GM19372 (cell line): ENCODE measurements around the gene UBE2Q1.
"Not testable (repeated sequence)": the region's sequence is repeated elsewhere in the genome, so short reads cannot be mapped to it uniquely, and the experiment has no call there.

Source experiments
- ATAC-seq: cut with Tn5 transposase; IDR thresholded peaks from one replicate; pipeline ENCODE4 v1.9.1; 2021; ENCODE audit warnings: mild to moderate bottlenecking, low read depth, moderate library complexity; ENCODE audit not compliant: unreplicated experiment

The UBE2Q1 gene

DNA sequence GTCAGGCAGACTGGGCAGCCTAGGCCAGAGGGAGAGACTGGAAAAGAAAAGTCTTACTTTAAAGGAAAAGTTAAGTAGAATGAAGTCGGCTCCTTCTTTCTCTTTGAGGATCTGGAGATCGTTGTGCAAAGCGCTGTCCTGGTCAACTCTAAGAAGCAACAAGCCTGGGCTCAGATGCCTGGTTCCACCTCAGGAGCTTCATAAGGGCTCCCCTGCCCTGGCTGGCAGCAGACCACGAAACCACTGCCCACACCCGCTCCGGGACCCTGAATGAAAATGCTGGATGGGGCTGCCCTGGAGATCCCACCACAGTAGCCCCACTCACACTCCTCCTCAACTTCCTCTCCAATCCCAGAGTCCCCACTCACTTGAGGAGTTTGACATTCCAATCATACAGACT is 6.4 kb downstream of the UBE2Q1 start:
- ATAC-seq = no peak

- no peak for ATAC-seq
Observed at GRCh38 chr1:154551474-154551873, 7.0 kb downstream of the UBE2Q1 start.

DNA sequence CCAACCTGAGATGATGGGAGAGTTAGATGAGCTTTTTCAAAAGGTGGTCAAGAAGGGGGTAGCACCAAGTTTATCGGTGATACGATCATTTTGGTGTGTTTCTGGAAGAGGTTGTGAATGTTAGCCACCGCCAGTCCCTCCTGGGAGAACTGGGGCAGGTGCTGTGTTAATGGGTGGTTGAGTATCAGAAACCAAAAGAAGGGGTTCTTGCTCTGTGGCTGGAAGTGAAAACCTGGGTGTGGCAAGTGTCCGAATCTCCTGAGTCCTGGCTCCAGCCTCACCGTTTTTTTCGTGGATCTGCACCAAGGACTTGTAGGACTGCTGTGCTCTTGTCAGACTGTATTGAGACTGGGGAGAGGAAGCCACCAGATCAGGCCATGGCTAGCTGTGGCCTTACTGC is 7.8 kb downstream of the UBE2Q1 start:
- ATAC-seq = no peak

GRCh38 chr1:154550070-154550469 is 8.4 kb downstream of the UBE2Q1 start:
- no peak for ATAC-seq

- no peak for ATAC-seq
Observed at GRCh38 chr1:154549202-154549770, 9.2 kb downstream of the UBE2Q1 start.

DNA sequence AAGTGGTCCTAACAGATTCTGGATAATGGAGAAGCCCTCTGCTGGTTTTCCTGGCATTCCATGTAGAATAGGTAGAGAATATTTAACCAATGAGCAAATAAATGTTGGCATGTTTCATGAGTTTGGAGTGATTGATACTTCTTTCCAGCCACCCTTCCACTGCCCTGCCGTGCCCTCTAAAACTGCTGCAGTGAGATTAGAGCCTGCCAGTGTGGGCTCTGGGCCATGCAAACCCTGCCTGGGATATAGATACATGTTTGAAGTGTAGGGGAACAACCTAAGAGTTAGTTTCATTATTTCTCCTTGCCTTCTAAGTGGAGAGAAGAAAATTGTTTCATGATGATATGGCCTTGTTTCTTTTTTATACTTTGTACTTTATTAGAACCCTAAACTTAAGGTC is 10.4 kb downstream of the UBE2Q1 start:
- ATAC-seq = no peak

DNA sequence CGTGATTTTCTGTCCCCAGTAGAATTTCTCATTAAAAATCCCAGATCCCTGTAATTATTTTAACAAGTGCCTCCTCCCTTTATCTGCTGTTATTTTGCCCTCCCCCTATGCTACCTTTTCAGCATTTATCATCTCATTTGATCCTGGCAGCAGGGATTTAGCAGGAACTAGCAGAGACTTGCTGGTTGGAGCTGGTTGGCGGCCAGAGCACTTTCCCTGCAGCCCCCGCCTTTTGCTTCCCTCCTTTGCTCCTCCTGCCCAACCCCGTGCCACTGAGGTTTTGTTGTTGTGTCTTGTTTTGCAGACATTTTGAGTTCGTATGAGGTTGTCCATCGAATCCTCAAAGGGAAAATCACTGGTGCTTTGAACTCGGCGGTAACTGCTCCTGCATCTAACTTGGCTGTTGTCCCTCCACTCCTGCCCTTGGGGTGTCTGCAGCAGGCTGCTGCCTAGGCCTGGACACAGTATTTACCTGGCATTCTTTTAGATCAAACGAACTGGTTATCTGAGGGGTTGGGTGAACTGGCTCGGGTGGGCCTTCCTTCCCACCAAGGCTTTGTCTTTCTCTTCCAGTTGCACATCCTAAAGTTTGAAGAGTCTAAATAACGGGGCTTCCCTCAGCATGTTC is 11.2 kb downstream of the UBE2Q1 start:
- ATAC-seq = no peak

- ATAC-seq = no peak
Observed at GRCh38 chr1:154546264-154547063, 12.0 kb downstream of the UBE2Q1 start.

DNA sequence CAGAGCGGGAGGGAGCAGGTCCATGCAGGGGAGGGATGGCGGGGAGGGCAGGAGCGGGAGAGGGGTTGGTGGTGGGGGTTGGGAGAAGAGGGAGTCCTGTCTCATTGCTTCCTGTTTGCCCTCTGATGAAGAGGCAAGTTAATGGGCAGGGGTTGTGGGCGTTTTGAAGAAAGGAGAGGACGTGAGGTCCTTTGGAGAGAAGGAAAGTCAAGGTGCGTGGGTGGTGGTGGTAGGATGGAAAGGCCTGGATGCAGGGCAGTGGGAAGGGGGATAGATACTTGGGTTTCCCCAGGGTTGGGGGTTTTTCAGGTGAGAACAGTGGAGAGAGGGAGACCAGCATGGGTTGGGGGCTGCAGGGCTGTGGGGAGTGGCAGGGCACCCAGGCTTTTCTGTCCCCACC is 17.2 kb downstream of the UBE2Q1 start:
- ATAC-seq = no peak

GRCh38 chr1:154539486-154540483 is 18.7 kb downstream of the UBE2Q1 start:
- ATAC-seq = no peak

GRCh38 chr1:154536570-154536969 is 21.9 kb downstream of the UBE2Q1 start:
- ATAC-seq = no peak

- no peak for ATAC-seq
Observed at GRCh38 chr1:154533952-154534844, 24.3 kb downstream of the UBE2Q1 start.

DNA sequence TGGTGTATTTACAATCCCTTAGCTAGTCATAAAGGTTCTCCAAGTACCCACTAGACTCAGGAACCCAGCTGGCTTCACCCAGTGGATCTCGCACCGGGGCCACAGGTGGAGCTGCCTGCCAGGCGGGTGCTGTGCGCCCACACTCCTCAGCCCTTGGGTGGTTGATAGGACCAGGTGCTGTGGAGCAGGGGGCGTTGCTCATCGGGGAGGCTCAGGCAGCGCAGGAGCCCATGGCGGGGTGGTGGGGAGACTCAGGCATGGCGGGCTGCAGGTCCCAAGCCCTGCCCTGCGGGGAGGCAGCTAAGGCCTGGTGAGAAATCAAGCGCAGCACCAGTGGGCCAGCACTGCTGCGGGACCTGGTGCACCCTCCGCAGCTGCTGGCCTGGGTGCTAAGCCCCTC is 26.5 kb downstream of the UBE2Q1 start:
- not testable (repeated sequence) for ATAC-seq

DNA sequence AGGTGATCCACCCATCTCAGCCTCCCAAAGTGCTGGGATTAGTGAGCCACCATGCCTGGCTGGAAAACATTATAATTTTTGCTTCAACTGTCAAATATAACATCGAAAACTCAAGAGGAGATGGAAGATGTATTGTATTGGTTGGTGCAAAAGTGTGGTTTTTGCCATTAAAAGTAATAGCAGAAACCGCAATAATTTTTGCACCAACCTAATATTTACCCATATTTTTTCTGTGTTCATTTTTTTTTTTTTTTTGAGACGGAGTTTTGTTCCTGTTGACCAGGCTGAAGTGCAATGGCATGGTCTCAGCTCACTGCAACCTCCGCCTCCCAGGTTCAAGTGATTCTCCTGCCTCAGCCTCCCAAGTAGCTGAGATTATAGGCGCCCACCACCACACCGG is 29.2 kb downstream of the UBE2Q1 start:
- ATAC-seq = no peak

- no peak for ATAC-seq
Observed at GRCh38 chr1:154527192-154527591, 31.3 kb downstream of the UBE2Q1 start.

DNA sequence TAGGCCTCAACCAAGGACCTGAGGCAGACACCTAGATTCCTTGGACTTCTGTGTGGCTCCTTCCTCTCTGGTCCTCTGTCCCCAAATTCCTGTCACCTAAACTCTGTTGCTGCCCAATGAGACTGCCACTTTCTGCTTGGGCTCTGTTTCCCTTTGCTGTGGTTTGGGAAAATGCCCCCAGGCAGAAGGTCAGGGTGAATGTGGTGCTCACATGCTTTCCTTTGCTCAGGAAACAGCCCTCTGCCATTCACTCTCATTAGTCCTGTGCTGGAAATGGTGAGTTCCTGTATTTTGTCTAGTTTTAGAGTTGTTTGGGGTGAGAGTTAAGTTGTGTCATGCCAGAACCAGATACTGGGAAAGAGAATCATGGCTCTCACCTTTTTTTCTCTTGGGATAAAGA is 33.6 kb downstream of the UBE2Q1 start:
- no peak for ATAC-seq

- ATAC-seq = no peak
Observed at GRCh38 chr1:154521695-154522094, 36.8 kb downstream of the UBE2Q1 start.

- no peak for ATAC-seq
Observed at GRCh38 chr1:154520333-154520732, 38.1 kb downstream of the UBE2Q1 start.

DNA sequence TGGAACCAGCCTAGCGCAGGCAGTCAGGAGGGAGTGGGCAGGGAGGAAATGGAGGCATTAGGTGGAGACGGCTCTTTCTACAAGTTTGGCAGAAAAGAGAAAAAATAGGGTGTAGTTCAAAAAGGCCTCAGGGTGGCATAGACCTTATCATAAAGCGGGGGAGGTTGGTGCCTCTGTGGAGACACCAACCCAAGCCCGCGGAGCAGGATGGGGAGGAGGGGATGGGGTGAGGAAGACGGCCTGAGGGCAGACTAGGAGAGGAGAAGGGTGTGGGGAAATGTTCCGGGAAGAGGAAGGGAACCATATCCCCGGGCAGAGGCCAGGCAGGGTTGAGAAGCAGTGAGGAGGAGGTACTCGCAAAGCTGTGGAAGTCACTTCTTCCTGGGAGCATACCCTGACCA is 38.9 kb downstream of the UBE2Q1 start:
- ATAC-seq = no peak

- ATAC-seq = no peak
Observed at GRCh38 chr1:154517661-154518060, 40.8 kb downstream of the UBE2Q1 start.
